Endothelial cell (in vitro differentiated cells): Measurements from ENCODE around the gene IQSEC3. TPM values are rescaled to one million over a fixed set of nuclear protein-coding genes. Genes with fewer than 3 reads are reported as not detected.

Source experiments
- DNase-seq: peaks from one replicate; pipeline ENCODE4 v3.0.0; 2021; ENCODE audit warnings: low spot score
- H3K27ac Mint-ChIP-seq: one replicate; pipeline ENCODE4 v1.8.0; 2021; ENCODE audit warnings: mixed read lengths, inconsistent platforms; ENCODE audit not compliant: unreplicated experiment
- H3K27me3 Mint-ChIP-seq: one replicate; pipeline ENCODE4 v1.8.0; 2021; ENCODE audit warnings: mild to moderate bottlenecking, moderate library complexity, mixed read lengths, inconsistent platforms; ENCODE audit not compliant: unreplicated experiment
- H3K36me3 Mint-ChIP-seq: one replicate; pipeline ENCODE4 v1.8.0; 2021; ENCODE audit warnings: mild to moderate bottlenecking, low read depth, mixed read lengths, inconsistent platforms; ENCODE audit not compliant: unreplicated experiment
- H3K4me1 Mint-ChIP-seq: one replicate; pipeline ENCODE4 v1.8.0; 2021; ENCODE audit warnings: mild to moderate bottlenecking, mixed read lengths, inconsistent platforms; ENCODE audit not compliant: unreplicated experiment
- H3K4me3 Mint-ChIP-seq: one replicate; pipeline ENCODE4 v1.8.0; 2021; ENCODE audit warnings: mild to moderate bottlenecking, mixed read lengths, inconsistent platforms; ENCODE audit not compliant: unreplicated experiment
- H3K9me3 Mint-ChIP-seq: one replicate; pipeline ENCODE4 v1.8.0; 2021; ENCODE audit warnings: mixed read lengths, inconsistent platforms; ENCODE audit not compliant: unreplicated experiment
- total RNA-seq: library from RNA; stranded (reverse); fragmentation: NEBNext Ultra II Directional; extraction: Animal tissue kit (Norgen Biotek cat#: 25700); gene quantifications from one replicate; pipeline ENCODE4 v1.2.1, GENCODE V29; 2021; ENCODE audit not compliant: unreplicated experiment
- TF ChIP-seq, protein P1 (sequence below): fragments of 200-600 bp; sonication (generic); IDR thresholded peaks from one replicate; pipeline ENCODE4 v1.5.0; 2021; ENCODE audit warnings: antibody characterized with exemption; ENCODE audit not compliant: unreplicated experiment

IQSEC3 gene
- total RNA-seq, 1 donor from 2014 or later = 13.2 TPM

DNA sequence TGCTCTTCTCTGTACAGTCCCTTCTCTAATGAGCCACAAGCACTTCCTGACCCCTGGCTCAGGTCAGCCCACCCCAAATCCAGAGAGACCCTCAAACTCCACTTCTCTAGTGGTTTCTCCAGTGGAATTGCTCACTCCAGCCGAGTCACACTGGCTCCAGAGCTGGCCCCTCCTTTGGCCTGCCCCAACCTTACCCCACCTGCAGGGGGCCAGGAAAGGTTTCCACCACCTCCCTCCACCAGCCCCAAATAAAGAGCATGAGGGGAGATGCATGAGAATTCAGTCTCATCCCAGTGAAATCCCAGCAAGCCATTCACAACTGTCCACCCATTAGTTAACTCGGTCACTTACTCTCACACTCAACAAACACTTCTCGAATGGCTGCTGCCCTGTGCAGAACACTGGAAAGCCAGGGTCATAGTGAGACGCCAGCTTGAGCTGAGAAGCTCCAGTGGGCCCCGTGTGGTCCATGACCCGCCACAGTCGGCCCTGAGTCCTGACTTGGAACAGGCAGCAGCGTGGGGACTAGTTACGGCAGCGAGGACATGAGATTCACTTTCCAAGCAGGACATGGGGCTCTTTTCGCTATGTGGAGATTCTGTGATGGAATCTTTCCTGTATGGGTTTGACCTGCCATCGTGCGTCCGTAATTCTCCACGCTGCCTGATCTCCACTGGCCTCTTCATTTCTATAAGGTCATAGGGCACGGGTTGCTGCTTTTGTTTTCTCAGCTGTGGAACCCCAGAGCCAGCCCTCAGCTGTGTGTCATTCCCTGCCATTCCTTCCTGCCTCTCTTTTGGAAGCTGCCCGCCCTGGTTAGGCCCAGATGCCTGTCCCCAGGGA, 103.2 kb downstream of the IQSEC3 start:
- Mint-ChIP-seq H3K36me3 (peaks cover 5% of the 10 kb centered on the region), H3K4me3 (peak overlapping the region; percentile 80), H3K9me3 (no peaks in the 10 kb centered on the region), H3K4me1 (peaks cover 62% of the 10 kb centered on the region), H3K27me3 (peaks cover 5% of the 10 kb centered on the region), H3K27ac (peak overlapping the region; percentile 74)
- DNase-seq = peak; percentile 37
- TF ChIP-seq, protein P1, sequence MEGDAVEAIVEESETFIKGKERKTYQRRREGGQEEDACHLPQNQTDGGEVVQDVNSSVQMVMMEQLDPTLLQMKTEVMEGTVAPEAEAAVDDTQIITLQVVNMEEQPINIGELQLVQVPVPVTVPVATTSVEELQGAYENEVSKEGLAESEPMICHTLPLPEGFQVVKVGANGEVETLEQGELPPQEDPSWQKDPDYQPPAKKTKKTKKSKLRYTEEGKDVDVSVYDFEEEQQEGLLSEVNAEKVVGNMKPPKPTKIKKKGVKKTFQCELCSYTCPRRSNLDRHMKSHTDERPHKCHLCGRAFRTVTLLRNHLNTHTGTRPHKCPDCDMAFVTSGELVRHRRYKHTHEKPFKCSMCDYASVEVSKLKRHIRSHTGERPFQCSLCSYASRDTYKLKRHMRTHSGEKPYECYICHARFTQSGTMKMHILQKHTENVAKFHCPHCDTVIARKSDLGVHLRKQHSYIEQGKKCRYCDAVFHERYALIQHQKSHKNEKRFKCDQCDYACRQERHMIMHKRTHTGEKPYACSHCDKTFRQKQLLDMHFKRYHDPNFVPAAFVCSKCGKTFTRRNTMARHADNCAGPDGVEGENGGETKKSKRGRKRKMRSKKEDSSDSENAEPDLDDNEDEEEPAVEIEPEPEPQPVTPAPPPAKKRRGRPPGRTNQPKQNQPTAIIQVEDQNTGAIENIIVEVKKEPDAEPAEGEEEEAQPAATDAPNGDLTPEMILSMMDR = peak; percentile 23

- no peak for DNase-seq
- H3K4me3 Mint-ChIP-seq = no peak overlapping the region
- peaks cover 5% of the 10 kb centered on the region for H3K27me3 Mint-ChIP-seq
- H3K9me3 Mint-ChIP-seq = no peaks in the 10 kb centered on the region
- peak overlapping the region; percentile 42 for H3K27ac Mint-ChIP-seq
- peaks cover 62% of the 10 kb centered on the region for H3K4me1 Mint-ChIP-seq
- TF ChIP-seq, protein P1 = no peak
- H3K36me3 Mint-ChIP-seq = peaks cover 3% of the 10 kb centered on the region
Measured at GRCh38 chr12:170371-171225, 104.0 kb downstream of the IQSEC3 start.

- peaks cover 60% of the 10 kb centered on the region for H3K4me1 Mint-ChIP-seq
Measured at GRCh38 chr12:171276-171675, 104.7 kb downstream of the IQSEC3 start.

DNA sequence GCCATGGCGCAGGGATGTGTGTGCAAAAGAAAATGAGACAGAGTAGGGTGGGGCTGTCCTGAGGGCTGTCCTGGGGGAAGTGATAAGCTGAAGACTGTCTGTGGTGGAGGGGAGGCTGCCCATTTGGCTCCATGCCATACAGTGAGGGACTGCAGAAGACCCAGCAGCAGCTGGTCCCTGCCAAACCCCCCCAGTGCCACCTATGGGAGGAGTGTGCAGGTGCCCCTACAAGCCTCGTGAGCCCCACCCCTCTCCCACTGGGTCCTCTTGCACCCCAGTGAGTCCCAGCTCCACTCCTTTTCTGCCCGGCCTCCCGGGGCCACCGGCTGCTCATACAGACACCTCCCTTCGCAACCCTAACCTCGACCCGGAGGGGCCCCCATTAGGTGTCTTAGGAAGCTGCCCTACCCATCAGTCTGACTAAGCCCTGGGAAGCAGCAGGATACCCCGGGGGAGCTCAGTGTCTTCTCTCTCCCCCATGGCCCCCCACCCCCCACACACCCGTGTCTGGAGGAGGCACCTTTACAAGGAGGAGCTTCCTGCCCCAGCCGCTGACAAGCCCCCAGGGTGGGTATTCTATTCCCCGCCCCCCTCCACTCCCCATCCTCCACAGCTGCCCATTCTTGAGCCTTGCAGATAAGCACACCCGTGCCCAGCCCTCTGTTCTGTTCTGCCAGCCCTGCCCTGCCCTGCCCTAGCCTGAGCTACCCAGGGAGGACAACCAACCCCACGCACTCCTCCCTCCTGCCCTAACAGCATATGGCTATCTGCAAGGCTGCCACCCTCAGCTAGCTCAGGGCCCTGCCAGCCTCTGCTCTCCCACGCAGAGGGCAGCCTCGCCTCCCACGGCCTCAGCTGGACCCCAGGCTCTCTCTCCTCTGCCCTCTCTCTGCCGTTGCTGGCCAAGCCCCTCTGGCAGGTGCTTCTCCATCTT, 105.4 kb downstream of the IQSEC3 start:
- Mint-ChIP-seq H3K27ac (peak overlapping the region; percentile 42), H3K36me3 (peaks cover 8% of the 10 kb centered on the region), H3K4me3 (no peak overlapping the region), H3K4me1 (peaks cover 53% of the 10 kb centered on the region), H3K27me3 (peaks cover 6% of the 10 kb centered on the region), H3K9me3 (no peaks in the 10 kb centered on the region)
- no peak for DNase-seq
- TF ChIP-seq, protein P1 = no peak

More at GRCh38 chr12:171276-171675, 104.7 kb downstream of the IQSEC3 start:
- Mint-ChIP-seq H3K4me3 (no peak overlapping the region), H3K36me3 (peaks cover 3% of the 10 kb centered on the region), H3K27me3 (peaks cover 5% of the 10 kb centered on the region), H3K27ac (peak overlapping the region; percentile 42), H3K9me3 (no peaks in the 10 kb centered on the region)
- no peak for DNase-seq
- TF ChIP-seq, protein P1 = no peak
